SK-N-SH treated with all-trans-retinoic acid at 6 μM for 48 hours (cell line): ENCODE data around the gene SLC16A12.

Experiments used
- ARNTL ChIP-seq: fragments of 450-650 bp; formaldehyde crosslinking; IDR thresholded peaks from 2 replicates; pipeline ENCODE4 v1.5.0; 2020; ENCODE audit warnings: low read depth, mild to moderate bottlenecking, moderate library complexity, borderline replicate concordance
- ESRRG ChIP-seq: fragments of 250-450 bp; sonication (Bioruptor Pico); IDR thresholded peaks from 2 replicates; pipeline ENCODE4 v1.6.1; 2021; ENCODE audit warnings: mild to moderate bottlenecking
- GLIS3 ChIP-seq: fragments of 250-450 bp; sonication (Bioruptor Pico); IDR thresholded peaks from 2 replicates; pipeline ENCODE4 v1.5.0; 2020; ENCODE audit warnings: mild to moderate bottlenecking, moderate library complexity
- ISL1 ChIP-seq: fragments of 250-450 bp; sonication (Bioruptor Pico); IDR thresholded peaks from 2 replicates; pipeline ENCODE4 v2.1.2; 2022; ENCODE audit warnings: mild to moderate bottlenecking, moderate library complexity
- PATZ1 ChIP-seq: fragments of 250-450 bp; sonication (Bioruptor Pico); IDR thresholded peaks from 2 replicates; pipeline ENCODE4 v1.8.0; 2020; ENCODE audit warnings: mild to moderate bottlenecking, moderate library complexity, borderline replicate concordance
- PPARA ChIP-seq: fragments of 250-450 bp; sonication (Bioruptor Pico); IDR thresholded peaks from 2 replicates; pipeline ENCODE4 v1.5.0; 2020; ENCODE audit warnings: mild to moderate bottlenecking, borderline replicate concordance
- TOX ChIP-seq: fragments of 250-450 bp; sonication (Bioruptor Pico); IDR thresholded peaks from 2 replicates; pipeline ENCODE4 v1.8.0; 2021; ENCODE audit warnings: mild to moderate bottlenecking, moderate library complexity, borderline replicate concordance
- ZC3H10 ChIP-seq: fragments of 250-450 bp; sonication (Bioruptor Pico); IDR thresholded peaks from 2 replicates; pipeline ENCODE4 v1.5.1; 2021; ENCODE audit warnings: mild to moderate bottlenecking, moderate library complexity
- ZFP3 ChIP-seq: fragments of 250-450 bp; sonication (Bioruptor Pico); IDR thresholded peaks from 2 replicates; pipeline ENCODE4 v1.5.0; 2020; ENCODE audit warnings: mild to moderate bottlenecking, moderate library complexity
- ZFP30 ChIP-seq: fragments of 450-650 bp; formaldehyde crosslinking; IDR thresholded peaks from 2 replicates; pipeline ENCODE4 v1.5.0; 2022; ENCODE audit warnings: mild to moderate bottlenecking, moderate library complexity
- ZNF565 ChIP-seq: fragments of 450-650 bp; formaldehyde crosslinking; conservative IDR thresholded peaks from 2 replicates; pipeline ENCODE4 v1.5.0; 2020; ENCODE audit warnings: low read depth, mild to moderate bottlenecking, moderate library complexity
- ZNF70 ChIP-seq: fragments of 450-650 bp; formaldehyde crosslinking; IDR thresholded peaks from 2 replicates; pipeline ENCODE4 v1.5.0; 2020; ENCODE audit warnings: mild to moderate bottlenecking, moderate library complexity
- TF ChIP-seq, protein P1 (sequence below): fragments of 250-450 bp; sonication (Bioruptor Pico); IDR thresholded peaks from 2 replicates; pipeline ENCODE4 v1.5.1; 2021; ENCODE audit warnings: mild to moderate bottlenecking, moderate library complexity
- TF ChIP-seq, protein P2 (sequence below): fragments of 250-450 bp; sonication (Bioruptor Pico); IDR thresholded peaks from 2 replicates; pipeline ENCODE4 v1.8.0; 2021; ENCODE audit warnings: low read depth, mild to moderate bottlenecking, moderate library complexity, borderline replicate concordance

DNA sequence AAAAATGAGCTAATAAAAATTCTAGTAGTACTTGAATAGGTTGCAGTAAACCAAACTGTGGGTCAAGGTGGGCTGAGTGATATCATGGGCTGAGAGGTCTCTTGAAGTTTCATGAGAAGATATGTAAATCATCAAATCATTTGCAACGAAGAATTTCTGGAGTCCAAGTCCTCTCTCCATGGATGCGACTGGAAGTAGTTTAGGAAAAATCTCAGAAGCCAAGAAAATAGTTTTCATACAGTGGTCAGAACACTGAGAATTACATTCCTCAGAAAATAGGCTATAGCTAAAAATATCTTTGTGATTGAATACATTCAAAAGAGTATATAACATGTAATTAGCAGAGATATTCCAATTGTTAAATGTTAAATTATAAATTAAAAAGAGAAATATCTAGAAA is 146.6 kb downstream of the SLC16A12 start:
- TF ChIP-seq ZFP30 (CRISPR knock-in tag), result no peak
- TF ChIP-seq ESRRG, result no peak
- no peak for TF ChIP-seq PATZ1
- TF ChIP-seq ZNF565, result no peak
- no peak for TF ChIP-seq ISL1
- no peak for TF ChIP-seq ZFP3
- TF ChIP-seq GLIS3 (CRISPR knock-in tag), result no peak
- TF ChIP-seq, protein P1, sequence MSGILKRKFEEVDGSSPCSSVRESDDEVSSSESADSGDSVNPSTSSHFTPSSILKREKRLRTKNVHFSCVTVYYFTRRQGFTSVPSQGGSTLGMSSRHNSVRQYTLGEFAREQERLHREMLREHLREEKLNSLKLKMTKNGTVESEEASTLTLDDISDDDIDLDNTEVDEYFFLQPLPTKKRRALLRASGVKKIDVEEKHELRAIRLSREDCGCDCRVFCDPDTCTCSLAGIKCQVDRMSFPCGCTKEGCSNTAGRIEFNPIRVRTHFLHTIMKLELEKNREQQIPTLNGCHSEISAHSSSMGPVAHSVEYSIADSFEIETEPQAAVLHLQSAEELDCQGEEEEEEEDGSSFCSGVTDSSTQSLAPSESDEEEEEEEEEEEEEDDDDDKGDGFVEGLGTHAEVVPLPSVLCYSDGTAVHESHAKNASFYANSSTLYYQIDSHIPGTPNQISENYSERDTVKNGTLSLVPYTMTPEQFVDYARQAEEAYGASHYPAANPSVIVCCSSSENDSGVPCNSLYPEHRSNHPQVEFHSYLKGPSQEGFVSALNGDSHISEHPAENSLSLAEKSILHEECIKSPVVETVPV (CRISPR knock-in tag), result no peak
- TF ChIP-seq ZNF70, result no peak
- no peak for TF ChIP-seq PPARA (CRISPR knock-in tag)
- TF ChIP-seq, protein P2, sequence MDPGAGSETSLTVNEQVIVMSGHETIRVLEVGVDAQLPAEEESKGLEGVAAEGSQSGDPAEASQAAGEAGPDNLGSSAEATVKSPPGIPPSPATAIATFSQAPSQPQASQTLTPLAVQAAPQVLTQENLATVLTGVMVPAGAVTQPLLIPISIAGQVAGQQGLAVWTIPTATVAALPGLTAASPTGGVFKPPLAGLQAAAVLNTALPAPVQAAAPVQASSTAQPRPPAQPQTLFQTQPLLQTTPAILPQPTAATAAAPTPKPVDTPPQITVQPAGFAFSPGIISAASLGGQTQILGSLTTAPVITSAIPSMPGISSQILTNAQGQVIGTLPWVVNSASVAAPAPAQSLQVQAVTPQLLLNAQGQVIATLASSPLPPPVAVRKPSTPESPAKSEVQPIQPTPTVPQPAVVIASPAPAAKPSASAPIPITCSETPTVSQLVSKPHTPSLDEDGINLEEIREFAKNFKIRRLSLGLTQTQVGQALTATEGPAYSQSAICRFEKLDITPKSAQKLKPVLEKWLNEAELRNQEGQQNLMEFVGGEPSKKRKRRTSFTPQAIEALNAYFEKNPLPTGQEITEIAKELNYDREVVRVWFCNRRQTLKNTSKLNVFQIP, result no peak
- no peak for TF ChIP-seq TOX (CRISPR knock-in tag)
- TF ChIP-seq ARNTL, result no peak
- no peak for TF ChIP-seq ZC3H10 (CRISPR knock-in tag)
